Right atrium auricular region (tissue), 2 donors: ENCODE measurements around the gene LDLRAD3. TPM values are rescaled to one million over a fixed set of nuclear protein-coding genes. Genes with fewer than 3 reads are reported as not detected.

ENCODE experiments used
- DNase-seq: peaks from one replicate; pipeline ENCODE4 v3.0.0-alpha.2; 2019; ENCODE audit warnings: low spot score
- H3K27ac ChIP-seq, 2 donors: fragments of 200-600 bp; sonication (generic); 1 replicate in 1 of 2; 2 replicates in 1 of 2; pipeline ENCODE4 v1.5.1; 2016 to 2019
- H3K27me3 ChIP-seq, 2 donors: fragments of 200-600 bp; sonication (generic); one replicate each; pipeline versions ENCODE4 v1.5.1 to v1.6.0; 2017 to 2019
- H3K36me3 ChIP-seq: fragments of 200-600 bp; sonication (generic); one replicate; pipeline ENCODE4 v1.5.1; 2016
- H3K4me1 ChIP-seq, 2 donors: fragments of 200-600 bp; sonication (generic); one replicate each; pipeline versions ENCODE4 v1.5.1 to v1.6.0; 2017 to 2019
- H3K4me3 ChIP-seq, 2 donors: fragments of 200-600 bp; sonication (generic); 1 replicate in 1 of 2; 2 replicates in 1 of 2; pipeline ENCODE4 v1.5.1; 2017 to 2019; ENCODE audit warnings: mild to moderate bottlenecking in 1 of 2, moderate library complexity in 1 of 2
- H3K9me3 ChIP-seq, 2 donors: fragments of 200-600 bp; sonication (generic); one replicate each; pipeline ENCODE4 v1.5.1; 2019
- CTCF ChIP-seq, 2 donors: fragments of 200-600 bp; sonication (generic); IDR thresholded peaks; one replicate each; pipeline ENCODE4 v1.5.1; 2019; ENCODE audit warnings: antibody characterized with exemption in 2 of 2
- total RNA-seq, 2 donors: library from RNA; depleted of rRNA; stranded (reverse); fragments of >200 nt; gene quantifications; one replicate each; pipeline ENCODE4 v1.1.0, GENCODE V29; 2016

The LDLRAD3 gene
- total RNA-seq, 2 donors from 2014 or later: 3.6 to 7.0 TPM

- Histone ChIP-seq H3K4me1 (peaks cover 0 to 2% of the 10 kb centered on the region in 2 donors), H3K36me3 (no peaks in the 10 kb centered on the region), H3K27me3 (no peaks in the 10 kb centered on the region), H3K4me3 (no peak overlapping the region), H3K27ac (no peak overlapping the region), H3K9me3 (peaks cover 0 to 3% of the 10 kb centered on the region in 2 donors)
- TF ChIP-seq CTCF (IDR thresholded peaks at IDR 0.05): no peak
- DNase-seq: no peak
Observed at GRCh38 chr11:36261094-36261493, 317.2 kb downstream of the LDLRAD3 start.

GRCh38 chr11:36264011-36264972 is 320.4 kb downstream of the LDLRAD3 start:
- Histone ChIP-seq H3K27me3 (no peaks in the 10 kb centered on the region), H3K27ac (no peak overlapping the region), H3K9me3 (no peaks in the 10 kb centered on the region), H3K4me3 (no peak overlapping the region), H3K4me1 (no peaks in the 10 kb centered on the region), H3K36me3 (no peaks in the 10 kb centered on the region)
- no peak for TF ChIP-seq CTCF (IDR thresholded peaks at IDR 0.05)
- no peak for DNase-seq

GRCh38 chr11:36264973-36265344 is 321.1 kb downstream of the LDLRAD3 start:
- Histone ChIP-seq H3K4me3 (no peak overlapping the region), H3K27ac (no peak overlapping the region), H3K36me3 (no peaks in the 10 kb centered on the region), H3K9me3 (no peaks in the 10 kb centered on the region), H3K4me1 (no peaks in the 10 kb centered on the region), H3K27me3 (no peaks in the 10 kb centered on the region)
- DNase-seq: no peak
- no peak for TF ChIP-seq CTCF (IDR thresholded peaks at IDR 0.05)

- no peaks in the 10 kb centered on the region for H3K9me3 ChIP-seq
- H3K36me3 ChIP-seq: no peaks in the 10 kb centered on the region
- DNase-seq: no peak
- no peaks in the 10 kb centered on the region for H3K27me3 ChIP-seq
- peak; percentile 55 to 83 for TF ChIP-seq CTCF (IDR thresholded peaks at IDR 0.05)
- no peaks in the 10 kb centered on the region for H3K4me1 ChIP-seq
- no peak overlapping the region for H3K27ac ChIP-seq
- H3K4me3 ChIP-seq: no peak overlapping the region
Observed at GRCh38 chr11:36265793-36266628, 322.1 kb downstream of the LDLRAD3 start.

- Histone ChIP-seq H3K4me1 (no peaks in the 10 kb centered on the region), H3K9me3 (no peaks in the 10 kb centered on the region), H3K36me3 (peaks cover 3% of the 10 kb centered on the region), H3K27ac (no peak overlapping the region), H3K4me3 (no peak overlapping the region), H3K27me3 (no peaks in the 10 kb centered on the region)
- no peak for DNase-seq
- TF ChIP-seq CTCF (IDR thresholded peaks at IDR 0.05): no peak
Observed at GRCh38 chr11:36266767-36267166, 322.9 kb downstream of the LDLRAD3 start.
